ENCODE results near the gene SLC2A2. TPM values are rescaled to one million over a fixed set of nuclear protein-coding genes. Genes with fewer than 3 reads are reported as not detected.

SLC2A2 gene
- total RNA-seq, 1 experiment from 2014 or later, result not detected

GRCh38 chr3:171046760-171047159 is 20.2 kb upstream of the SLC2A2 start:
- H3K27ac ChIP-seq (ENCODE audit: low read length), result no peak overlapping the region
- H3K9me2 ChIP-seq (replicated peaks; ENCODE audit: insufficient read depth, low read length), result no peaks in the 10 kb centered on the region
- no peaks in the 10 kb centered on the region for H4K20me1 ChIP-seq (ENCODE audit: insufficient read depth, low read depth, low read length)
- H3K9ac ChIP-seq (ENCODE audit: low read length), result no peak overlapping the region
- no peak overlapping the region for H3K4me3 ChIP-seq (ENCODE audit: low read length)
- no peaks in the 10 kb centered on the region for H3K36me3 ChIP-seq (ENCODE audit: insufficient read depth, low read length)
- DNase-seq, result no peak
- H3K27me3 ChIP-seq (ENCODE audit: low read length), result no peaks in the 10 kb centered on the region
- H3K4me2 ChIP-seq (ENCODE audit: low read depth, low read length, poor library complexity, severe bottlenecking), result no peak overlapping the region
- H3K79me2 ChIP-seq (ENCODE audit: low read length), result no peaks in the 10 kb centered on the region
- H3K4me1 ChIP-seq (ENCODE audit: low read length), result no peaks in the 10 kb centered on the region
- H3K9me3 ChIP-seq (ENCODE audit: low read length), result no peaks in the 10 kb centered on the region
- H2AFZ ChIP-seq (ENCODE audit: low read length), result no peak overlapping the region

- Histone ChIP-seq H3K27me3 (ENCODE audit: low read length) (no peaks in the 10 kb centered on the region), H3K9me3 (ENCODE audit: low read length) (no peaks in the 10 kb centered on the region), H3K4me2 (ENCODE audit: low read depth, low read length, poor library complexity, severe bottlenecking) (no peak overlapping the region), H3K27ac (ENCODE audit: low read length) (no peak overlapping the region), H3K4me3 (ENCODE audit: low read length) (no peak overlapping the region), H3K36me3 (ENCODE audit: insufficient read depth, low read length) (no peaks in the 10 kb centered on the region), H3K79me2 (ENCODE audit: low read length) (no peaks in the 10 kb centered on the region), H2AFZ (ENCODE audit: low read length) (no peak overlapping the region), H3K4me1 (ENCODE audit: low read length) (no peaks in the 10 kb centered on the region), H3K9me2 (replicated peaks; ENCODE audit: insufficient read depth, low read length) (no peaks in the 10 kb centered on the region), H3K9ac (ENCODE audit: low read length) (no peak overlapping the region), H4K20me1 (ENCODE audit: insufficient read depth, low read depth, low read length) (no peaks in the 10 kb centered on the region)
- DNase-seq, result no peak
Observed at GRCh38 chr3:171044835-171045793, 18.6 kb upstream of the SLC2A2 start.

DNA sequence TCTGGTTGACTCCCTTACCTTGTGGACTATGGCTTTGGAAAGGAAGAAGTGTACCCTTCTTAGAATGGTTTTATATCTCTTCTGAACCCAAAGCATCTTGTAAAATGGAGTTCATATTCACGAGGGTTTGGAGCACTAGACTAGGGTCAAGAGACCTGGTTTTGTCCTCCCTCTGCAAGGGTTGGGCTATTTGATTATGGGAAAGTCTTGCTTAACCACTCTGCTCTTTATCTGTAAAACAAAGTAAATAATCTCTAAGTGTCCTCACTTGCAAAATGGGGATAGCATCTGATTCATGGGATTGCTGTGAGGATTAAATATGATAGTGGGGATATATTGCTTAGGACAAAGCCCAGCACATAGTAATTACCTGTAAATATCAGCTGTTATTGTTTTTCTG is 17.9 kb upstream of the SLC2A2 start:
- DNase-seq, result no peak
- no peaks in the 10 kb centered on the region for H3K9me3 ChIP-seq (ENCODE audit: low read length)
- no peaks in the 10 kb centered on the region for H3K27me3 ChIP-seq (ENCODE audit: low read length)
- no peaks in the 10 kb centered on the region for H3K79me2 ChIP-seq (ENCODE audit: low read length)
- no peak overlapping the region for H3K4me3 ChIP-seq (ENCODE audit: low read length)
- H3K36me3 ChIP-seq (ENCODE audit: insufficient read depth, low read length), result no peaks in the 10 kb centered on the region
- no peak overlapping the region for H2AFZ ChIP-seq (ENCODE audit: low read length)
- no peak overlapping the region for H3K4me2 ChIP-seq (ENCODE audit: low read depth, low read length, poor library complexity, severe bottlenecking)
- H3K4me1 ChIP-seq (ENCODE audit: low read length), result no peaks in the 10 kb centered on the region
- no peak overlapping the region for H3K9ac ChIP-seq (ENCODE audit: low read length)
- no peaks in the 10 kb centered on the region for H3K9me2 ChIP-seq (replicated peaks; ENCODE audit: insufficient read depth, low read length)
- H4K20me1 ChIP-seq (ENCODE audit: insufficient read depth, low read depth, low read length), result no peaks in the 10 kb centered on the region
- H3K27ac ChIP-seq (ENCODE audit: low read length), result no peak overlapping the region

- Histone ChIP-seq H2AFZ (ENCODE audit: low read length) (no peak overlapping the region), H3K79me2 (ENCODE audit: low read length) (no peaks in the 10 kb centered on the region), H3K4me2 (ENCODE audit: low read depth, low read length, poor library complexity, severe bottlenecking) (no peak overlapping the region), H4K20me1 (ENCODE audit: insufficient read depth, low read depth, low read length) (no peaks in the 10 kb centered on the region), H3K9me2 (replicated peaks; ENCODE audit: insufficient read depth, low read length) (no peaks in the 10 kb centered on the region), H3K9ac (ENCODE audit: low read length) (no peak overlapping the region), H3K27ac (ENCODE audit: low read length) (no peak overlapping the region), H3K9me3 (ENCODE audit: low read length) (no peaks in the 10 kb centered on the region), H3K27me3 (ENCODE audit: low read length) (no peaks in the 10 kb centered on the region), H3K4me1 (ENCODE audit: low read length) (no peaks in the 10 kb centered on the region), H3K36me3 (ENCODE audit: insufficient read depth, low read length) (no peaks in the 10 kb centered on the region), H3K4me3 (ENCODE audit: low read length) (no peak overlapping the region)
- no peak for DNase-seq
Observed at GRCh38 chr3:171039674-171040073, 13.2 kb upstream of the SLC2A2 start.

DNA sequence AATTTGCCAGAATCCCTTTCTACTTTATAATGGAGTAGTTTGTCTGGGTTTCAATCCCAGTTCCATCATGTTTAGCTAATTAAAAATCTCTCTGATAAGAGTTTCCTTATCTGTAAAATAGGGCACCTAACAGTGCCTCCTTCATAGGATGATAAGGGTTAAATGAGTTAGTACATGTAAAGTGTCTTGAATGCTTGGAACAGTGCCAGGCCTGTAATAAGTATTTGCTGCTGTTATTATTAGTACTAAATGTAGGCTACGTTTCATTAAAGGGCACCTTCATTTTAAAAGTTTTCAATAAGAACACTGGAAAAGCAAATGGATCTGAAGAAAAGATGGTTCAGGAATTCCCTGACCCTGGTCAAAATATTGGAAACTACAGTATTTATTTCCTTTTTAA is 11.8 kb upstream of the SLC2A2 start:
- Histone ChIP-seq H2AFZ (ENCODE audit: low read length) (no peak overlapping the region), H3K4me3 (ENCODE audit: low read length) (no peak overlapping the region), H3K9ac (ENCODE audit: low read length) (no peak overlapping the region), H3K4me1 (ENCODE audit: low read length) (no peaks in the 10 kb centered on the region), H3K9me2 (replicated peaks; ENCODE audit: insufficient read depth, low read length) (no peaks in the 10 kb centered on the region), H3K27ac (ENCODE audit: low read length) (no peak overlapping the region), H3K79me2 (ENCODE audit: low read length) (no peaks in the 10 kb centered on the region), H3K9me3 (ENCODE audit: low read length) (no peaks in the 10 kb centered on the region), H4K20me1 (ENCODE audit: insufficient read depth, low read depth, low read length) (no peaks in the 10 kb centered on the region), H3K36me3 (ENCODE audit: insufficient read depth, low read length) (no peaks in the 10 kb centered on the region), H3K4me2 (ENCODE audit: low read depth, low read length, poor library complexity, severe bottlenecking) (no peak overlapping the region), H3K27me3 (ENCODE audit: low read length) (no peaks in the 10 kb centered on the region)
- DNase-seq, result no peak

DNA sequence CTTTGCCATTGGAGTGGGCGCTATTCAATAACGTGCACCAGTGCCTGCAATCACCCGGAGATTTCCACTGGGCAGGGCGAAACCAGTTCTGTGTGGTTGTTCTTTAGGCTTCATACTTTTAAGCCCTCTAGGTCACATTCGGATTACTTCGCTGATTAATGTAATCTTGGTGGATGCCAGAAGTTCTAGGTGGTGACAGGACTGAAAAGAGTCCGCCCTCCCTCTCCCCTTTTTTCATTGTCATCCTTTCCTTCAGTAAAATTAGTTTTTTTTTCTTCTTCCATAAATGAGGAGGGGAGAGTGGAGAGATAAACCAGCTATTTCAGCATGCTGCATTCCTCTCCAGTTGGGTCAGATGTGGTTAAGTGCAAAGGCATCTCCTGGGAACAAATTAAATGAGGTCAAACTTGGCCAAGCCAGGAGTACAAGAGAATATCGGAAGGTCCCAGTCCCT is 2.3 kb upstream of the SLC2A2 start:
- Histone ChIP-seq H3K4me1 (ENCODE audit: low read length) (no peaks in the 10 kb centered on the region), H3K9ac (ENCODE audit: low read length) (no peak overlapping the region), H3K79me2 (ENCODE audit: low read length) (no peaks in the 10 kb centered on the region), H4K20me1 (ENCODE audit: insufficient read depth, low read depth, low read length) (no peaks in the 10 kb centered on the region), H3K9me3 (ENCODE audit: low read length) (no peaks in the 10 kb centered on the region), H2AFZ (ENCODE audit: low read length) (no peak overlapping the region), H3K4me2 (ENCODE audit: low read depth, low read length, poor library complexity, severe bottlenecking) (no peak overlapping the region), H3K4me3 (ENCODE audit: low read length) (no peak overlapping the region), H3K9me2 (replicated peaks; ENCODE audit: insufficient read depth, low read length) (no peaks in the 10 kb centered on the region), H3K27me3 (ENCODE audit: low read length) (no peaks in the 10 kb centered on the region), H3K36me3 (ENCODE audit: insufficient read depth, low read length) (no peaks in the 10 kb centered on the region), H3K27ac (ENCODE audit: low read length) (no peak overlapping the region)
- no peak for DNase-seq

DNA sequence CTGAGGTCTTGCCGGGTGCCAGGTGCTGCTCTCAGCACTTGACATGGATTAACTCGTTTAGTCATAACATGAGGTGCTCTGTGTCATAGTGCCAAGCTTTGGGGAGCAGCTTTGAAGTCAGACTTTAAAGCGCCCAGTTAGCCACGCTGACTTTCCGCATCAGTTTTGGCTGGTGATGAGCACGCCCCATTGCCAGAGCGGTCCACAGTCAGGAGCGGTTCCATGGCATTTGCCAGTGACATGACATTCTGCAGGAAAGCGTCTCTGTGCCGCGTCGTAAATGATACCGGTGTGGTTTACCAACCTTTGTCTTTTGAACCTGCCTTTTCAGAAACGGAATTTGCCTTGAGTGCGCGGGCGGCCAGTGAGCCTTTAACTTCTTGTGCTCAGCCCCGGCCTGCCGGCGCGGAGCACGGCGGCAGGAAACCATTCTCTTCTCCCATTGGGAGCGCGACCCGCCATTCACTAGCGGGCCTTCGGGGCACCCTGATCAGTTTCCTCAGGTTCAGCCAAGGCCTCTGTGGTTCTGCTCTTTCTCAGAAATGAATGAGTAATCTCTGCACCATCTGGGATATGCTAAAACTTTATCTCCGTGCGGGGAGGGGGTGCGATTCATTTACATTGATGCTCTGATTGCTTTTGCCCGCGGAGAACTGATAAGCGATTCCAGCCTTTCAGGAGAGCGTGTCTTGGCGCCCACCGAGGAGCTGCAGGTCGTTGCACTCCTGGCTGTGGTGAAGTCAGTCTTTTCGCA is 1.7 kb upstream of the SLC2A2 start:
- Histone ChIP-seq H2AFZ (ENCODE audit: low read length) (no peak overlapping the region), H3K79me2 (ENCODE audit: low read length) (no peaks in the 10 kb centered on the region), H3K9me3 (ENCODE audit: low read length) (no peaks in the 10 kb centered on the region), H3K4me1 (ENCODE audit: low read length) (no peaks in the 10 kb centered on the region), H3K4me3 (ENCODE audit: low read length) (no peak overlapping the region), H3K27ac (ENCODE audit: low read length) (no peak overlapping the region), H3K36me3 (ENCODE audit: insufficient read depth, low read length) (no peaks in the 10 kb centered on the region), H4K20me1 (ENCODE audit: insufficient read depth, low read depth, low read length) (no peaks in the 10 kb centered on the region), H3K9me2 (replicated peaks; ENCODE audit: insufficient read depth, low read length) (no peaks in the 10 kb centered on the region), H3K27me3 (ENCODE audit: low read length) (no peaks in the 10 kb centered on the region), H3K9ac (ENCODE audit: low read length) (no peak overlapping the region), H3K4me2 (ENCODE audit: low read depth, low read length, poor library complexity, severe bottlenecking) (no peak overlapping the region)
- no peak for DNase-seq

GRCh38 chr3:171023566-171023965 is 3.0 kb downstream of the SLC2A2 start:
- Histone ChIP-seq H4K20me1 (ENCODE audit: insufficient read depth, low read depth, low read length) (no peaks in the 10 kb centered on the region), H3K79me2 (ENCODE audit: low read length) (no peaks in the 10 kb centered on the region), H2AFZ (ENCODE audit: low read length) (no peak overlapping the region), H3K4me3 (ENCODE audit: low read length) (no peak overlapping the region), H3K9me2 (replicated peaks; ENCODE audit: insufficient read depth, low read length) (no peaks in the 10 kb centered on the region), H3K27me3 (ENCODE audit: low read length) (no peaks in the 10 kb centered on the region), H3K27ac (ENCODE audit: low read length) (no peak overlapping the region), H3K9ac (ENCODE audit: low read length) (no peak overlapping the region), H3K4me2 (ENCODE audit: low read depth, low read length, poor library complexity, severe bottlenecking) (no peak overlapping the region), H3K36me3 (ENCODE audit: insufficient read depth, low read length) (no peaks in the 10 kb centered on the region), H3K4me1 (ENCODE audit: low read length) (no peaks in the 10 kb centered on the region), H3K9me3 (ENCODE audit: low read length) (no peaks in the 10 kb centered on the region)
- DNase-seq, result no peak
